NCI-H2196 (cell line): ENCODE data around the gene IL25.
"Not testable (repeated sequence)": the region's sequence is repeated elsewhere in the genome, so short reads cannot be mapped to it uniquely, and the experiment has no call there.

Source experiments
- DNase-seq: peaks from one replicate; lab custom pipeline; 2025; ENCODE audit not compliant: unreplicated experiment; lab: John Stamatoyannopoulos, UW

The IL25 gene

GRCh38 chr14:23371865-23372264, 744 bp upstream of the IL25 start:
- no peak for DNase-seq

- no peak for DNase-seq
Observed at GRCh38 chr14:23373041-23373440, 432 bp downstream of the IL25 start.

- DNase-seq = no peak
Observed at GRCh38 chr14:23375527-23376251, 3.1 kb downstream of the IL25 start.

GRCh38 chr14:23376482-23377197, 4.0 kb downstream of the IL25 start, which contains the start of gene CMTM5:
Gene CMTM5 (plus strand): TSS chr14:23377046. CDS start chr14:23377252, 206 bp downstream.
- no peak for DNase-seq

- DNase-seq = no peak
Observed at GRCh38 chr14:23377198-23377550, 4.6 kb downstream of the IL25 start.

GRCh38 chr14:23377573-23378563, 5.3 kb downstream of the IL25 start:
- DNase-seq = no peak

GRCh38 chr14:23378612-23379220, 6.1 kb downstream of the IL25 start:
- DNase-seq = no peak

- peak; percentile 81 for DNase-seq
Observed at GRCh38 chr14:23379366-23380196, 7.0 kb downstream of the IL25 start.

- no peak for DNase-seq
Observed at GRCh38 chr14:23380197-23380914, 7.7 kb downstream of the IL25 start.

- no peak for DNase-seq
Observed at GRCh38 chr14:23380976-23381375, 8.4 kb downstream of the IL25 start.

GRCh38 chr14:23381871-23382270, 9.3 kb downstream of the IL25 start:
- DNase-seq = no peak

- no peak for DNase-seq
Observed at GRCh38 chr14:23382276-23382675, 9.7 kb downstream of the IL25 start.

- DNase-seq = no peak
Observed at GRCh38 chr14:23382731-23383440, 10.3 kb downstream of the IL25 start.

GRCh38 chr14:23384364-23385080, 11.9 kb downstream of the IL25 start:
- no peak for DNase-seq

- DNase-seq = no peak
Observed at GRCh38 chr14:23385244-23385641, 12.6 kb downstream of the IL25 start.

GRCh38 chr14:23385642-23386265, 13.1 kb downstream of the IL25 start:
- no peak for DNase-seq

- DNase-seq = not testable (repeated sequence)
Observed at GRCh38 chr14:23386266-23386657, 13.7 kb downstream of the IL25 start.

GRCh38 chr14:23386999-23387398, 14.4 kb downstream of the IL25 start:
- no peak for DNase-seq
